ENCODE results near the gene HSBP1. TPM values are rescaled to one million over a fixed set of nuclear protein-coding genes. Genes with fewer than 3 reads are reported as not detected.

Gene HSBP1
- total and polyA plus RNA-seq, 2 donors (not counting 1 experiment from before 2014, with no cell fraction given), result 135 to 184 TPM

DNA sequence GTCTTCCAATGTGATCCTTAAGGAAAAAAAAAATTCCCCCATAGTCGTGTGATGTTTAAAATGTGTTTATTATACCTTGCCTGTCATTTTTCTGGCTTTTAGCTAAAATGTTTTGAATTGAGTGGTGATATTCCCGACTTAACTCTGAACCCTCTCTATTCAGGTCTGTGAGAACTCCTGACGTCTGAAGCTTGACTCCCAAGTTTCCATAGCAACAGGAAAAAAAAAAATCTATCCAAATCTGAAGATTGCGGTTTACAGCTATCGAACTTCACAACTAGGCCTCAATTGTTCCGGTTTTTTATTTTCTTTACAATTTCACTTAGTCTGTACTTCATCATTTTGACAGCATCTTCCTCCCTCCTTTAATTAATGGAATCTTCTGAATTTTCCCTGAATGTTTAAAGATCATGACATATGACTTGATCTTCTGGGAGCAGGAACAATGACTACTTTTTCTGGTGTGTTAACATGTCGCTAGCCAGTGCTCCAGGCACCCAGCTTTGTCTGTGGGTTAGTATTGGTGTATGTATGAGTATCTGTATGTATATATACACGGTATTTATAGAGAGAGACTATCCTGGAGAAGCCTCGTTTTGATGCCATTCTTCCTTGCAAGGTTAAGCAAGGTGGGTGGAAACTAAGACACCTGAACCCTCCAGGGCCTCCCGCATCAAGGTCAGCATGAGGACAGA is 12.8 kb upstream of the HSBP1 start:
- no peak overlapping the region for H3K27ac ChIP-seq (ENCODE audit: insufficient read depth, low read length)
- no peaks in the 10 kb centered on the region for H3K4me1 ChIP-seq (ENCODE audit: control insufficient read depth, extremely low read depth, insufficient read depth, low read length)
- DNase-seq (ENCODE audit: low read depth in 2 of 2), result no peak
- H3K4me3 ChIP-seq (replicated peaks in 1 of 4; ENCODE audit: control extremely low read depth in 1 of 4, insufficient read depth in 1 of 4, low read depth in 3 of 4, low read length in 4 of 4), result no peak overlapping the region
- H4K20me1 ChIP-seq (ENCODE audit: control insufficient read depth, extremely low read depth, insufficient read depth, low read length), result no peaks in the 10 kb centered on the region
- no peak overlapping the region for H3K4me2 ChIP-seq (ENCODE audit: extremely low read depth, insufficient read depth, low read length)
- no peak overlapping the region for H2AFZ ChIP-seq (ENCODE audit: low read length)
- no peak overlapping the region for H3K9ac ChIP-seq (ENCODE audit: insufficient read depth, low read length)
- H3K36me3 ChIP-seq (ENCODE audit: control insufficient read depth, insufficient read depth, low read length), result no peaks in the 10 kb centered on the region
- no peaks in the 10 kb centered on the region for H3K79me2 ChIP-seq (ENCODE audit: control insufficient read depth, insufficient read depth, low read length)
- H3K9me3 ChIP-seq (ENCODE audit: control insufficient read depth, insufficient read depth, low read depth, low read length), result no peaks in the 10 kb centered on the region
- TF ChIP-seq EZH2 (IDR thresholded peaks at IDR 0.05; ENCODE audit: low read length, missing control alignments), result no peak
- TF ChIP-seq CTCF (conservative IDR thresholded peaks at IDR 0.05 in 1 of 2, IDR thresholded peaks at IDR 0.05 in 1 of 2; ENCODE audit: low read depth in 1 of 2, low read length in 2 of 2), result no peak
- no peaks in the 10 kb centered on the region for H3K27me3 ChIP-seq (ENCODE audit: control insufficient read depth, insufficient read depth, low read length)

- no peak for DNase-seq (ENCODE audit: low read depth in 2 of 2)
- no peak overlapping the region for H3K9ac ChIP-seq (ENCODE audit: insufficient read depth, low read length)
- no peak overlapping the region for H3K4me2 ChIP-seq (ENCODE audit: extremely low read depth, insufficient read depth, low read length)
- H3K4me1 ChIP-seq (ENCODE audit: control insufficient read depth, extremely low read depth, insufficient read depth, low read length), result no peaks in the 10 kb centered on the region
- no peaks in the 10 kb centered on the region for H3K36me3 ChIP-seq (ENCODE audit: control insufficient read depth, insufficient read depth, low read length)
- H4K20me1 ChIP-seq (ENCODE audit: control insufficient read depth, extremely low read depth, insufficient read depth, low read length), result no peaks in the 10 kb centered on the region
- TF ChIP-seq CTCF (conservative IDR thresholded peaks at IDR 0.05 in 1 of 2, IDR thresholded peaks at IDR 0.05 in 1 of 2; ENCODE audit: low read depth in 1 of 2, low read length in 2 of 2) (no peak), EZH2 (IDR thresholded peaks at IDR 0.05; ENCODE audit: low read length, missing control alignments) (no peak)
- H3K4me3 ChIP-seq (replicated peaks in 1 of 4; ENCODE audit: control extremely low read depth in 1 of 4, insufficient read depth in 1 of 4, low read depth in 3 of 4, low read length in 4 of 4), result no peak overlapping the region
- H3K79me2 ChIP-seq (ENCODE audit: control insufficient read depth, insufficient read depth, low read length), result no peaks in the 10 kb centered on the region
- H3K9me3 ChIP-seq (ENCODE audit: control insufficient read depth, insufficient read depth, low read depth, low read length), result no peaks in the 10 kb centered on the region
- no peak overlapping the region for H3K27ac ChIP-seq (ENCODE audit: insufficient read depth, low read length)
- no peaks in the 10 kb centered on the region for H3K27me3 ChIP-seq (ENCODE audit: control insufficient read depth, insufficient read depth, low read length)
- H2AFZ ChIP-seq (ENCODE audit: low read length), result no peak overlapping the region
Observed at GRCh38 chr16:83797013-83797412, 10.8 kb upstream of the HSBP1 start.

- no peaks in the 10 kb centered on the region for H4K20me1 ChIP-seq (ENCODE audit: control insufficient read depth, extremely low read depth, insufficient read depth, low read length)
- no peak overlapping the region for H3K4me2 ChIP-seq (ENCODE audit: extremely low read depth, insufficient read depth, low read length)
- H3K9ac ChIP-seq (ENCODE audit: insufficient read depth, low read length), result no peak overlapping the region
- DNase-seq (ENCODE audit: low read depth in 2 of 2), result no peak
- H3K9me3 ChIP-seq (ENCODE audit: control insufficient read depth, insufficient read depth, low read depth, low read length), result no peaks in the 10 kb centered on the region
- H3K4me1 ChIP-seq (ENCODE audit: control insufficient read depth, extremely low read depth, insufficient read depth, low read length), result peaks cover 4% of the 10 kb centered on the region
- H2AFZ ChIP-seq (ENCODE audit: low read length), result no peak overlapping the region
- TF ChIP-seq CTCF (conservative IDR thresholded peaks at IDR 0.05 in 1 of 2, IDR thresholded peaks at IDR 0.05 in 1 of 2; ENCODE audit: low read depth in 1 of 2, low read length in 2 of 2), result no peak
- no peak for TF ChIP-seq EZH2 (IDR thresholded peaks at IDR 0.05; ENCODE audit: low read length, missing control alignments)
- no peak overlapping the region for H3K4me3 ChIP-seq (replicated peaks in 1 of 4; ENCODE audit: control extremely low read depth in 1 of 4, insufficient read depth in 1 of 4, low read depth in 3 of 4, low read length in 4 of 4)
- H3K27me3 ChIP-seq (ENCODE audit: control insufficient read depth, insufficient read depth, low read length), result no peaks in the 10 kb centered on the region
- H3K27ac ChIP-seq (ENCODE audit: insufficient read depth, low read length), result no peak overlapping the region
- no peaks in the 10 kb centered on the region for H3K79me2 ChIP-seq (ENCODE audit: control insufficient read depth, insufficient read depth, low read length)
- no peaks in the 10 kb centered on the region for H3K36me3 ChIP-seq (ENCODE audit: control insufficient read depth, insufficient read depth, low read length)
Observed at GRCh38 chr16:83799336-83799735, 8.4 kb upstream of the HSBP1 start.

All from fibroblast of lung (primary cell).